ENCODE data around the gene SCTR. TPM values are rescaled to one million over a fixed set of nuclear protein-coding genes. Genes with fewer than 3 reads are reported as not detected.

The SCTR gene
- polyA plus RNA-seq, 3 donors from 2014 or later, result not detected

- Mint-ChIP-seq H3K4me3 (no peak overlapping the region), H3K27ac (no peak overlapping the region), H3K27me3 (ENCODE audit: low read depth in 3 of 3) (peaks cover 1 to 8% (median 8%) of the 10 kb centered on the region in 3 donors)
Observed at GRCh38 chr2:119451336-119452050, 72.8 kb downstream of the SCTR start.

GRCh38 chr2:119449521-119449920 is 74.8 kb downstream of the SCTR start:
- Mint-ChIP-seq H3K4me3 (no peak overlapping the region), H3K27me3 (ENCODE audit: low read depth in 3 of 3) (peaks cover 1 to 5% (median 2%) of the 10 kb centered on the region in 3 donors), H3K9me3 (no peaks in the 10 kb centered on the region), H3K36me3 (no peaks in the 10 kb centered on the region), H3K27ac (no peak overlapping the region), H3K4me1 (no peaks in the 10 kb centered on the region)
- DNase-seq, result no peak

More at GRCh38 chr2:119451336-119452050, 72.8 kb downstream of the SCTR start:
- H3K9me3 Mint-ChIP-seq, result no peaks in the 10 kb centered on the region
- H3K4me1 Mint-ChIP-seq, result no peaks in the 10 kb centered on the region
- no peaks in the 10 kb centered on the region for H3K36me3 Mint-ChIP-seq
- no peak for DNase-seq

GRCh38 chr2:119448427-119449141 is 75.7 kb downstream of the SCTR start:
- peaks cover 1 to 5% (median 2%) of the 10 kb centered on the region in 3 donors for H3K27me3 Mint-ChIP-seq (ENCODE audit: low read depth in 3 of 3)
- no peaks in the 10 kb centered on the region for H3K9me3 Mint-ChIP-seq
- no peak for DNase-seq
- H3K4me1 Mint-ChIP-seq, result no peaks in the 10 kb centered on the region
- no peaks in the 10 kb centered on the region for H3K36me3 Mint-ChIP-seq
- H3K27ac Mint-ChIP-seq, result no peak overlapping the region
- no peak overlapping the region for H3K4me3 Mint-ChIP-seq

GRCh38 chr2:119446037-119446436 is 78.2 kb downstream of the SCTR start:
- no peak for DNase-seq
- Mint-ChIP-seq H3K4me1 (no peaks in the 10 kb centered on the region), H3K36me3 (no peaks in the 10 kb centered on the region), H3K9me3 (no peaks in the 10 kb centered on the region), H3K27me3 (ENCODE audit: low read depth in 3 of 3) (peaks cover 1 to 3% (median 2%) of the 10 kb centered on the region in 3 donors), H3K4me3 (no peak overlapping the region), H3K27ac (no peak overlapping the region)

GRCh38 chr2:119442850-119443249 is 81.4 kb downstream of the SCTR start:
- no peak for DNase-seq
- Mint-ChIP-seq H3K4me1 (no peaks in the 10 kb centered on the region), H3K27me3 (ENCODE audit: low read depth in 3 of 3) (peaks cover 2 to 4% (median 3%) of the 10 kb centered on the region in 3 donors), H3K9me3 (no peaks in the 10 kb centered on the region), H3K27ac (no peak overlapping the region), H3K4me3 (no peak overlapping the region), H3K36me3 (no peaks in the 10 kb centered on the region)

GRCh38 chr2:119442226-119442619 is 82.1 kb downstream of the SCTR start:
- peaks cover 2 to 5% (median 3%) of the 10 kb centered on the region in 3 donors for H3K27me3 Mint-ChIP-seq (ENCODE audit: low read depth in 3 of 3)
- no peak overlapping the region for H3K4me3 Mint-ChIP-seq
- H3K9me3 Mint-ChIP-seq, result no peaks in the 10 kb centered on the region
- no peaks in the 10 kb centered on the region for H3K4me1 Mint-ChIP-seq
- H3K27ac Mint-ChIP-seq, result no peak overlapping the region
- DNase-seq, result no peak
- no peaks in the 10 kb centered on the region for H3K36me3 Mint-ChIP-seq

- H3K27ac Mint-ChIP-seq, result no peak overlapping the region
- H3K4me1 Mint-ChIP-seq, result no peaks in the 10 kb centered on the region
- no peaks in the 10 kb centered on the region for H3K36me3 Mint-ChIP-seq
- H3K4me3 Mint-ChIP-seq, result no peak overlapping the region
- no peaks in the 10 kb centered on the region for H3K9me3 Mint-ChIP-seq
- H3K27me3 Mint-ChIP-seq (ENCODE audit: low read depth in 3 of 3), result peaks cover 2 to 6% (median 2%) of the 10 kb centered on the region in 3 donors
- DNase-seq, result no peak
Observed at GRCh38 chr2:119441376-119442225, 82.7 kb downstream of the SCTR start.

- Mint-ChIP-seq H3K36me3 (no peaks in the 10 kb centered on the region), H3K9me3 (no peaks in the 10 kb centered on the region), H3K27ac (no peak overlapping the region), H3K4me1 (no peaks in the 10 kb centered on the region), H3K27me3 (ENCODE audit: low read depth in 3 of 3) (peaks cover 2 to 6% (median 2%) of the 10 kb centered on the region in 3 donors), H3K4me3 (no peak overlapping the region)
- no peak for DNase-seq
Observed at GRCh38 chr2:119440873-119441272, 83.4 kb downstream of the SCTR start.

- peaks cover 2 to 10% (median 2%) of the 10 kb centered on the region in 3 donors for H3K27me3 Mint-ChIP-seq (ENCODE audit: low read depth in 3 of 3)
- no peaks in the 10 kb centered on the region for H3K4me1 Mint-ChIP-seq
- H3K9me3 Mint-ChIP-seq, result no peaks in the 10 kb centered on the region
- DNase-seq, result no peak
- H3K4me3 Mint-ChIP-seq, result no peak overlapping the region
- H3K27ac Mint-ChIP-seq, result no peak overlapping the region
- no peaks in the 10 kb centered on the region for H3K36me3 Mint-ChIP-seq
Observed at GRCh38 chr2:119440501-119440870, 83.8 kb downstream of the SCTR start.

- Mint-ChIP-seq H3K4me3 (no peak overlapping the region), H3K4me1 (no peaks in the 10 kb centered on the region), H3K27ac (no peak overlapping the region), H3K36me3 (no peaks in the 10 kb centered on the region), H3K9me3 (no peaks in the 10 kb centered on the region), H3K27me3 (ENCODE audit: low read depth in 3 of 3) (peaks cover 0 to 10% (median 3%) of the 10 kb centered on the region in 3 donors)
- no peak for DNase-seq
Observed at GRCh38 chr2:119439574-119440500, 84.4 kb downstream of the SCTR start.

GRCh38 chr2:119438726-119439284 is 85.5 kb downstream of the SCTR start:
- Mint-ChIP-seq H3K4me1 (no peaks in the 10 kb centered on the region), H3K36me3 (no peaks in the 10 kb centered on the region), H3K27ac (no peak overlapping the region), H3K9me3 (no peaks in the 10 kb centered on the region), H3K27me3 (ENCODE audit: low read depth in 3 of 3) (peaks cover 0 to 17% (median 3%) of the 10 kb centered on the region in 3 donors), H3K4me3 (no peak overlapping the region)
- no peak for DNase-seq

GRCh38 chr2:119438128-119438656 is 86.1 kb downstream of the SCTR start:
- no peaks in the 10 kb centered on the region for H3K9me3 Mint-ChIP-seq
- no peak overlapping the region for H3K4me3 Mint-ChIP-seq
- H3K36me3 Mint-ChIP-seq, result no peaks in the 10 kb centered on the region
- peaks cover 3 to 17% (median 3%) of the 10 kb centered on the region in 3 donors for H3K27me3 Mint-ChIP-seq (ENCODE audit: low read depth in 3 of 3)
- no peak overlapping the region for H3K27ac Mint-ChIP-seq
- no peak for DNase-seq
- H3K4me1 Mint-ChIP-seq, result no peaks in the 10 kb centered on the region
